Vagina (tissue), 2 donors: ENCODE results near the gene FAM118B.

Experiments used
- CTCF ChIP-seq, 3 experiments: fragments of 450-650 bp in 2 of 3; fragments of 200-600 bp in 1 of 3; sonication (generic) in 1 of 3; IDR thresholded peaks; one replicate each; pipeline ENCODE4 v1.5.1; 2017 to 2019; ENCODE audit warnings: antibody characterized with exemption in 3 of 3, mild to moderate bottlenecking in 2 of 3, moderate library complexity in 2 of 3
- POLR2A ChIP-seq, 2 donors: fragments of 450-650 bp; IDR thresholded peaks; one replicate each; pipeline ENCODE4 v1.6.1; 2017; ENCODE audit warnings: antibody characterized with exemption in 2 of 2, mild to moderate bottlenecking in 2 of 2, moderate library complexity in 2 of 2
- POLR2AphosphoS5 ChIP-seq, 2 donors: sonication (generic); formaldehyde crosslinking; IDR thresholded peaks; one replicate each; pipeline ENCODE4 v1.9.0; 2017; ENCODE audit warnings: antibody characterized with exemption in 2 of 2, mild to moderate bottlenecking in 2 of 2, low read depth in 1 of 2; ENCODE audit not compliant: insufficient read depth in 1 of 2

GRCh38 chr11:126224647-126225294 is 13.2 kb downstream of the FAM118B start:
- TF ChIP-seq CTCF (IDR thresholded peaks at IDR 0.05), result no peak
- TF ChIP-seq POLR2A (IDR thresholded peaks at IDR 0.05), result no peak
- no peak for TF ChIP-seq POLR2AphosphoS5 (IDR thresholded peaks at IDR 0.05; ENCODE audit: insufficient read depth in 1 of 2, low read depth in 1 of 2)
